A549 (cell line): ENCODE measurements around the gene IER5L. TPM values are rescaled to one million over a fixed set of nuclear protein-coding genes. Genes with fewer than 3 reads are reported as not detected.
A peak's percentile ranks its signal among the peaks of the same experiment; 100 is the strongest.

ENCODE experiments used
- ATAC-seq, 2 experiments: fragments of 200-7000 bp in 1 of 2; fragments of >200 bp in 1 of 2; cut with Nextera tagmentation in 1 of 2; cut with Tn5 transposase in 1 of 2; 3 replicates each; pipeline versions ENCODE4 v1.8.0 to v1.9.1; 2018 to 2020; ENCODE audit warnings: mild to moderate bottlenecking in 1 of 2, moderate library complexity in 1 of 2
- CTCF ChIA-PET: fragments of 300-600 bp; sonication (Branson Sonifier 250); formaldehyde crosslinking; extraction: SDS; loops from one replicate; lab custom pipeline; 2021; ENCODE audit warnings: antibody characterized with exemption, inconsistent platforms; lab: Yijun Ruan, JAX
- POLR2A ChIA-PET: fragments of 350-600 bp; formaldehyde crosslinking; extraction: SDS; loops from one replicate; lab custom pipeline; 2021; ENCODE audit warnings: antibody characterized with exemption, inconsistent platforms; lab: Yijun Ruan, JAX
- DNase-seq, 2 experiments: peaks; one replicate each; pipeline versions ENCODE4 v3.0.0 to v3.0.0-alpha.2; 2011 to 2016; ENCODE audit warnings: low read depth in 1 of 2, low spot score in 1 of 2
- FAIRE-seq: peaks from 2 replicates; lab custom pipeline; 2011; peaks lifted over from hg19 to GRCh38; lab: Jason Lieb, UNC
- H3K27ac ChIP-seq, 2 experiments: fragments of >200 bp; sonication (Bioruptor Twin); formaldehyde crosslinking; 3 replicates each; pipeline ENCODE4 v1.5.1; 2016 to 2017
- H3K4me1 ChIP-seq: fragments of >200 bp; sonication (Bioruptor Twin); formaldehyde crosslinking; 3 replicates; pipeline ENCODE4 v1.6.1; 2016
- H3K4me2 ChIP-seq: fragments of >200 bp; sonication (Bioruptor Twin); formaldehyde crosslinking; 3 replicates; pipeline ENCODE4 v1.6.1; 2016
- H3K4me3 ChIP-seq: fragments of >200 bp; sonication (Bioruptor Twin); formaldehyde crosslinking; 3 replicates; pipeline ENCODE4 v1.5.1; 2016
- H3K9me3 ChIP-seq: fragments of >200 bp; sonication (Bioruptor Twin); formaldehyde crosslinking; 3 replicates; pipeline ENCODE4 v1.6.1; 2016
- CBX8 ChIP-seq: fragments of 200-600 bp; sonication (generic); IDR thresholded peaks from 2 replicates; pipeline ENCODE4 v1.6.1; 2016
- EHMT2 ChIP-seq: fragments of 200-600 bp; sonication (generic); IDR thresholded peaks from 2 replicates; pipeline ENCODE4 v1.6.1; 2016; ENCODE audit warnings: antibody characterized with exemption, low read depth, mild to moderate bottlenecking, moderate library complexity
- FOSL2 ChIP-seq, 2 experiments: fragments of 450-650 bp in 1 of 2; fragments of >200 bp in 1 of 2; sonication (Bioruptor Twin) in 1 of 2; formaldehyde crosslinking; IDR thresholded peaks; 2 replicates each; pipeline versions ENCODE4 v1.5.0 to v1.6.1; 2016 to 2020; ENCODE audit warnings: mild to moderate bottlenecking in 1 of 2, moderate library complexity in 1 of 2
- FOXS1 ChIP-seq: fragments of 250-450 bp; sonication (Bioruptor Pico); IDR thresholded peaks from 2 replicates; pipeline ENCODE4 v1.5.0; 2020; ENCODE audit warnings: mild to moderate bottlenecking, moderate library complexity
- GATA3 ChIP-seq: IDR thresholded peaks from 2 replicates; pipeline ENCODE4 v1.6.1; 2012; ENCODE audit warnings: borderline replicate concordance
- KDM1A ChIP-seq: fragments of 200-600 bp; sonication (generic); IDR thresholded peaks from 2 replicates; pipeline ENCODE4 v1.6.1; 2016; ENCODE audit warnings: low read depth, mild to moderate bottlenecking
- MAZ ChIP-seq: fragments of 150-350 bp; IDR thresholded peaks from 2 replicates; pipeline ENCODE4 v1.6.1; 2014; ENCODE audit warnings: antibody characterized with exemption, low read depth, low read length, borderline replicate concordance
- MYC ChIP-seq: IDR thresholded peaks from 2 replicates; pipeline ENCODE4 v1.6.1; 2012; ENCODE audit warnings: mild to moderate bottlenecking, inconsistent platforms, low read length, improper control_type of control experiment, borderline replicate concordance
- NPAS2 ChIP-seq: fragments of 250-450 bp; sonication (Bioruptor Pico); IDR thresholded peaks from 2 replicates; pipeline ENCODE4 v1.8.0; 2022; ENCODE audit warnings: mild to moderate bottlenecking, moderate library complexity, borderline replicate concordance
- POLR2AphosphoS2 ChIP-seq: conservative IDR thresholded peaks from 2 replicates; pipeline ENCODE4 v1.6.1; 2012; ENCODE audit warnings: low read length, improper control_type of control experiment, inconsistent platforms
- RARB ChIP-seq: fragments of 250-450 bp; sonication (Bioruptor Pico); IDR thresholded peaks from 2 replicates; pipeline ENCODE4 v1.8.0; 2021; ENCODE audit warnings: mild to moderate bottlenecking, moderate library complexity
- SMC3 ChIP-seq: fragments of >200 bp; sonication (Bioruptor Twin); formaldehyde crosslinking; IDR thresholded peaks from 3 replicates; pipeline ENCODE4 v1.6.1; 2018; ENCODE audit warnings: inconsistent platforms
- TFCP2L1 ChIP-seq: fragments of 250-450 bp; sonication (Bioruptor Pico); IDR thresholded peaks from 2 replicates; pipeline ENCODE4 v1.5.0; 2021; ENCODE audit warnings: mild to moderate bottlenecking
- ZFP36 ChIP-seq: fragments of 450-650 bp; IDR thresholded peaks from 2 replicates; pipeline ENCODE4 v1.6.1; 2014; ENCODE audit warnings: borderline replicate concordance; ENCODE audit not compliant: partially characterized antibody
- ZSCAN20 ChIP-seq: fragments of 250-450 bp; sonication (Bioruptor Pico); IDR thresholded peaks from 2 replicates; pipeline ENCODE4 v1.8.0; 2022; ENCODE audit warnings: mild to moderate bottlenecking, moderate library complexity
- WGBS: methylation state at CpG from one replicate; pipeline ENCODE4 v1.1.6; 2017; ENCODE audit errors: missing lambda C conversion rate; 5-methylcytosine and 5-hydroxymethylcytosine counted together
- polyA plus RNA-seq, 4 experiments: library from polyadenylated mRNA; depleted of rRNA in 3 of 4; stranded (reverse); fragments of >200 nt; fragmentation: RNase III in 1 of 4; extraction: RNeasy Plus Mini Kit Qiagen cat#74134 plus additional on column Dnase treatment in 1 of 4; gene quantifications; 2 replicates in 3 of 4; 3 replicates in 1 of 4; pipeline ENCODE4 v1.2.3, GENCODE V29; 2011 to 2017
- TF ChIP-seq, protein P1 (sequence below): fragments of >200 bp; sonication (Bioruptor Twin); formaldehyde crosslinking; IDR thresholded peaks from 3 replicates; pipeline ENCODE4 v1.6.1; 2016
- TF ChIP-seq, protein P2 (sequence below): fragments of 450-650 bp; IDR thresholded peaks from 2 replicates; pipeline ENCODE4 v1.6.1; 2014; ENCODE audit warnings: antibody characterized with exemption
- TF ChIP-seq, protein P3 (sequence below): fragments of >200 bp; sonication (Bioruptor Twin); formaldehyde crosslinking; IDR thresholded peaks from 2 replicates; pipeline ENCODE4 v1.6.1; 2016
- TF ChIP-seq, protein P4 (sequence below): fragments of 150-350 bp; IDR thresholded peaks from 2 replicates; pipeline ENCODE4 v1.6.1; 2014; ENCODE audit warnings: low read depth, mild to moderate bottlenecking, low read length
- TF ChIP-seq, protein P5 (sequence below): IDR thresholded peaks from 2 replicates; pipeline ENCODE4 v1.6.1; 2012; ENCODE audit warnings: low read depth, borderline replicate concordance

IER5L gene
- polyA plus RNA-seq, 2 of the 4 experiments (the other 2 are of a cell fraction), result 25.1 to 67.5 TPM

DNA sequence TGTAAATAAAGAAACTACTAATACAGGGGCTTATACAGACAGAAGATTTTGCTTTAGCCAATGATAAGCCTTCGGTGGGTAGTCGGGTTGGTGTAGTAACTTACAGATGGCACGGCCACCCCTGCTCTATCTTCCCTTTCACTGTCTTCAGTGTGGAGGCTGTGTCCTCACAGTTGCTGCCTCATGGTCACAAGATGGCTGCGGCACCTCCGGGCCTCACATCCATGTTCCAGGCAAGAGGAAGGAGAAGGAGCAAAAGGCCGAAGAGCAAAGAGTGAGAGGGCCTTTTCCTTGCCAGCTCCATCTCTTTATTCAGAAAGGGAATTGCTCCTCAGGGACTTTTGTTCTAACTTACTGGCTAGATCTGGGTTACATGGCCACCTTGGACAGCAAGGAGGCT is 22.2 kb upstream of the IER5L start (continued):
- TF ChIP-seq, protein P1, sequence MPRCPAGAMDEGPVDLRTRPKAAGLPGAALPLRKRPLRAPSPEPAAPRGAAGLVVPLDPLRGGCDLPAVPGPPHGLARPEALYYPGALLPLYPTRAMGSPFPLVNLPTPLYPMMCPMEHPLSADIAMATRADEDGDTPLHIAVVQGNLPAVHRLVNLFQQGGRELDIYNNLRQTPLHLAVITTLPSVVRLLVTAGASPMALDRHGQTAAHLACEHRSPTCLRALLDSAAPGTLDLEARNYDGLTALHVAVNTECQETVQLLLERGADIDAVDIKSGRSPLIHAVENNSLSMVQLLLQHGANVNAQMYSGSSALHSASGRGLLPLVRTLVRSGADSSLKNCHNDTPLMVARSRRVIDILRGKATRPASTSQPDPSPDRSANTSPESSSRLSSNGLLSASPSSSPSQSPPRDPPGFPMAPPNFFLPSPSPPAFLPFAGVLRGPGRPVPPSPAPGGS, result no peak

DNA sequence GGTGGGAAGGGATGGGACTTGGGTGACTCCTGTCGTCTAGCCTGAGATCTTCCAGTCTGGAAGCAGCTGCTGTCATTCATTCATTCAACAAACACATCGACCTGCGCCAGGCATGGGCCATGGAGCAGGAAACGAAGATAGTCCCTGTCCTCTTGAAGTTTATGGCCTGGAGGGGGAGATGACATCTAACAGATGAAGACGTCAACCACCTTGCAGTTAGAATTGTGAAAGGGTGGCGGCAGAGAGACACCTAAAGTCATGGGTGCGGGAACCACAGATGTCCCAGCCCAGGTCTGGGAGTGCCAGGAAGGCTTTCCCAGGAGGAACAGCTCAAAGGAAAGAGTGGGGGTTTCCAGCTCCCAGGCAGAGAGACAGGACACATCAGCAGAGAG is 21.0 kb upstream of the IER5L start:
- Histone ChIP-seq H3K4me3 (no peak overlapping the region), H3K4me2 (no peak overlapping the region)
- DNase-seq, result peak in 1 of 2 experiments; percentile 36
- CTCF ChIA-PET, result interaction anchor here (0.8 to 1.7 kb wide), 3 partner anchors 10 to 67 kb away, joined by 3 to 4 read pairs (median 3); no protein-coding TSS in a partner anchor
- no peak for ATAC-seq
- WGBS, result 73% methylated on average over 7 of the region's 7 CpGs
- TF ChIP-seq NPAS2 (no peak), RARB (CRISPR knock-in tag) (no peak), FOSL2 (IDR thresholded peaks at IDR 0.05) (no peak), FOSL2 (CRISPR knock-in tag; IDR thresholded peaks at IDR 0.05) (no peak), KDM1A (no peak), GATA3 (no peak), POLR2AphosphoS2 (no peak), CBX8 (no peak), TFCP2L1 (CRISPR knock-in tag) (no peak), MYC (no peak), MAZ (no peak), ZFP36 (no peak), FOXS1 (CRISPR knock-in tag) (no peak), SMC3 (no peak), ZSCAN20 (CRISPR knock-in tag) (no peak), EHMT2 (no peak)
- TF ChIP-seq, protein P2, sequence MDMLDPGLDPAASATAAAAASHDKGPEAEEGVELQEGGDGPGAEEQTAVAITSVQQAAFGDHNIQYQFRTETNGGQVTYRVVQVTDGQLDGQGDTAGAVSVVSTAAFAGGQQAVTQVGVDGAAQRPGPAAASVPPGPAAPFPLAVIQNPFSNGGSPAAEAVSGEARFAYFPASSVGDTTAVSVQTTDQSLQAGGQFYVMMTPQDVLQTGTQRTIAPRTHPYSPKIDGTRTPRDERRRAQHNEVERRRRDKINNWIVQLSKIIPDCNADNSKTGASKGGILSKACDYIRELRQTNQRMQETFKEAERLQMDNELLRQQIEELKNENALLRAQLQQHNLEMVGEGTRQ, result no peak
- TF ChIP-seq, protein P3, sequence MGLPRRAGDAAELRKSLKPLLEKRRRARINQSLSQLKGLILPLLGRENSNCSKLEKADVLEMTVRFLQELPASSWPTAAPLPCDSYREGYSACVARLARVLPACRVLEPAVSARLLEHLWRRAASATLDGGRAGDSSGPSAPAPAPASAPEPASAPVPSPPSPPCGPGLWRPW, result no peak
- TF ChIP-seq, protein P4, sequence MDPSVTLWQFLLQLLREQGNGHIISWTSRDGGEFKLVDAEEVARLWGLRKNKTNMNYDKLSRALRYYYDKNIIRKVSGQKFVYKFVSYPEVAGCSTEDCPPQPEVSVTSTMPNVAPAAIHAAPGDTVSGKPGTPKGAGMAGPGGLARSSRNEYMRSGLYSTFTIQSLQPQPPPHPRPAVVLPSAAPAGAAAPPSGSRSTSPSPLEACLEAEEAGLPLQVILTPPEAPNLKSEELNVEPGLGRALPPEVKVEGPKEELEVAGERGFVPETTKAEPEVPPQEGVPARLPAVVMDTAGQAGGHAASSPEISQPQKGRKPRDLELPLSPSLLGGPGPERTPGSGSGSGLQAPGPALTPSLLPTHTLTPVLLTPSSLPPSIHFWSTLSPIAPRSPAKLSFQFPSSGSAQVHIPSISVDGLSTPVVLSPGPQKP, result no peak
- TF ChIP-seq, all 56 proteins: peak for 0
- peaks cover 16% of the 10 kb centered on the region; the same call in 2 of the 3 replicates for H3K9me3 ChIP-seq
- peak overlapping the region in 1 of 2 experiments; percentile 56; a peak in 3 of 6 replicates for H3K27ac ChIP-seq
- FAIRE-seq, result no peak
- POLR2A ChIA-PET, result interaction anchor here (1.3 kb wide), 1 partner anchor 21 kb away, joined by 3 read pairs; the partner anchor contains the start of gene IER5L
- H3K4me1 ChIP-seq, result peaks cover 9% of the 10 kb centered on the region; the same call in 2 of the 3 replicates

DNA sequence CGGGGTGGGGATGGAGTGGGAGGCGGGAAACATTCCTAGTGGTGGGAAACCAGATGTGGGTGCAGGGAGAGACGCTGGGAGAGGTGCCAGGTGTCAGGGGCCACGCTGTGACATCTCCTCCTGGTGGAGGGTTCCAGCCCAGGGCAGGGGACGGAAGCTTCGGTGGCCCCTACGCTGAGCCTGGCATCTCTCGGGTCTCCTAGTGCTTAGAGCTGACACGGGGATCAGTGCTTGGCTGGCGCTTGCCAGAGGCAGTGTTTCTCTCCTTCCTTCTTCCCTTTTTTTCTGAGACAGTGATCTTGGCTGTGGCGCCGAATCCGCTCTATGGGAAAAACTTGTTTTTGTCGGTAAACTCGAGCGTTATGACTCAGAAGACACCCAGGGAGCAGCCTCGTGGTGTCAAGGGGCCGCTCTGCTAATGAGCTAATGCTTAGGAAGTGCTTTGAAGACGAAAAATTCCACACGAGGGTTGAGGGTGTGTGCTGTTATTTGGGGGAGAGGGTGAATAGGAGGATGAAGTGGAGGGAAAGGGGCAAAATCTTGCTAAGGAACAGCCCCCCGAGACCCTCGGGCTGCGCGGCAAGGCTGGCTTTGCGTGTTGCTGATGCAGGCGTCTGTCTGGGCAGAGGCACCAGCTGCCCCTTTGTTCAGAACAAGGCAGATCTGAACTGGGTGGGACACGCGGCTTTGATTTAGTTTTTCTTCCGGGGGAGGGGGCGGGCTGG is 20.4 kb upstream of the IER5L start:
- TF ChIP-seq, protein P5, sequence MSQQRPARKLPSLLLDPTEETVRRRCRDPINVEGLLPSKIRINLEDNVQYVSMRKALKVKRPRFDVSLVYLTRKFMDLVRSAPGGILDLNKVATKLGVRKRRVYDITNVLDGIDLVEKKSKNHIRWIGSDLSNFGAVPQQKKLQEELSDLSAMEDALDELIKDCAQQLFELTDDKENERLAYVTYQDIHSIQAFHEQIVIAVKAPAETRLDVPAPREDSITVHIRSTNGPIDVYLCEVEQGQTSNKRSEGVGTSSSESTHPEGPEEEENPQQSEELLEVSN, result no peak
- TF ChIP-seq, all 56 proteins: peak for 0
- ATAC-seq, result no peak
- POLR2A ChIA-PET, result interaction anchor here (1.4 kb wide), 1 partner anchor 20 kb away, joined by 4 read pairs; the partner anchor contains the start of gene IER5L

More for the DNA sequence above, 20.4 kb upstream of the IER5L start:
- CTCF ChIA-PET, result interaction anchor here (1.2 to 1.7 kb wide), 3 partner anchors 16 to 67 kb away, joined by 3 to 5 read pairs (median 4); no protein-coding TSS in a partner anchor
- Histone ChIP-seq H3K9me3 (peaks cover 16% of the 10 kb centered on the region; the same call in 2 of the 3 replicates), H3K27ac (peak overlapping the region in 1 of 2 experiments; percentile 56; a peak in 3 of 6 replicates), H3K4me3 (no peak overlapping the region), H3K4me1 (peaks cover 3% of the 10 kb centered on the region; the same call in 2 of the 3 replicates), H3K4me2 (no peak overlapping the region)
- 80% methylated on average over 27 of the region's 30 CpGs for WGBS
- DNase-seq (no peak), FAIRE-seq (no peak)
